HG02763 (cell line): Measurements from ENCODE around the gene FAM151A.

ENCODE experiments used
- ATAC-seq: cut with Tn5 transposase; IDR thresholded peaks from one replicate; pipeline ENCODE4 v1.9.1; 2021; ENCODE audit warnings: mild to moderate bottlenecking, moderate library complexity; ENCODE audit not compliant: unreplicated experiment

The FAM151A gene

GRCh38 chr1:54604572-54605370, 18.6 kb downstream of the FAM151A start:
- no peak for ATAC-seq

DNA sequence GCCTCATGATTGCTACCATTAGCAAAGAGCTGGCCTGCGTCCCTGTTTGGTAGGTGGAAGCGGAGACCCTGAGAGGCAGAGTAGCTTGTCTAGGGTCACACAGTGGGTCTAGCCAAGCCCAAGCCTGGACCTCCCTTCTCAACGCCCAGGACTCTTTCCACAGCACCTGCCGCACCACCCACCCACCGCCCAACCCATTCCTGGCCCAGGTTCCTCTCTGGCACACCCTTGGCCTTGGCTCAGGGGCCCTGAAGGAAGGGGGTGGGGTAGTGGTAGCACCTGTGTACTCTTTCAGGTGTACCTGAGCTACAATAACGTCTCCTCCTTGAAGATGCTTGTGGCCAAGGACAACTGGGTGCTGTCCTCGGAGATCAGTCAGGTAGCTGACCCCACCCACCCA, 19.3 kb downstream of the FAM151A start:
- no peak for ATAC-seq

DNA sequence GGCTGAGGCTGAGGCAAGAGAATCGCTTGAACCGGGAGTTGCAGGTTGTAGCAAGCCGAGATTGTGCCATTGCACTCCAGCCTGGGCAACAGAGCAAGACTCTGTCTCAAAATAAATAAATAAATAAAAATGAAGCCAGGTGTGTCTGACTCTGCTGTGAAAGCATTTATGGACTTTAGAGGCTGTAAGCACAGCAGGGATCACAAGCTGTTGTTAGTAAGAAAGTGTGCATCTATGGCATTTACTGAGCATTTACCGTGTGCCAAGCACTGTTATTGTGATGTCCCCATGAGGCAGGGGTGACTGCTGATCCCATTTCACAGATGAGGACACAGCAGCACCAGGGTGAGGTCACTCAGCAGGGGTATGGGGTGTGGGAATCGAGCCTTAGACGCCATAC, 20.1 kb downstream of the FAM151A start:
- no peak for ATAC-seq

DNA sequence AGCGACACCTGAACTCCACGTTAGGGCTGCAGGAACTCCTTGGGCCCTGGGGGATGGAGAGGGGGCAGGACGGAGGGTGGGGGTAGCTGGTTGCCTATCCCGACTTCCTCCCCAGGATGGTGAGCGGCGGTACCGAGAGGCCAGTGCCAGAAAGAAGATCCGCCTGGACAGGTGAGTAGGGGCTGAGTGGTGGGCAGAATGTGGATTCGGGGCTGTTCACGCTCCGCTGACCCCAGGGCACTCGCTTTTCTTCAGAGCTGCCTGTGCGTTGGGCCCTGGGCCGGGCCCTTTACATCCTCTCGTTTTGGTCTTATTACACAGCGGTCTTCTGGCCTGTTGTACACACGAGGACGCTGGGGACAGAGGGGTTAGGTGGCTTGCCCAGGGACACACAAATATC, 20.8 kb downstream of the FAM151A start:
- no peak for ATAC-seq

- no peak for ATAC-seq
Measured at GRCh38 chr1:54601730-54602129, 21.6 kb downstream of the FAM151A start.

DNA sequence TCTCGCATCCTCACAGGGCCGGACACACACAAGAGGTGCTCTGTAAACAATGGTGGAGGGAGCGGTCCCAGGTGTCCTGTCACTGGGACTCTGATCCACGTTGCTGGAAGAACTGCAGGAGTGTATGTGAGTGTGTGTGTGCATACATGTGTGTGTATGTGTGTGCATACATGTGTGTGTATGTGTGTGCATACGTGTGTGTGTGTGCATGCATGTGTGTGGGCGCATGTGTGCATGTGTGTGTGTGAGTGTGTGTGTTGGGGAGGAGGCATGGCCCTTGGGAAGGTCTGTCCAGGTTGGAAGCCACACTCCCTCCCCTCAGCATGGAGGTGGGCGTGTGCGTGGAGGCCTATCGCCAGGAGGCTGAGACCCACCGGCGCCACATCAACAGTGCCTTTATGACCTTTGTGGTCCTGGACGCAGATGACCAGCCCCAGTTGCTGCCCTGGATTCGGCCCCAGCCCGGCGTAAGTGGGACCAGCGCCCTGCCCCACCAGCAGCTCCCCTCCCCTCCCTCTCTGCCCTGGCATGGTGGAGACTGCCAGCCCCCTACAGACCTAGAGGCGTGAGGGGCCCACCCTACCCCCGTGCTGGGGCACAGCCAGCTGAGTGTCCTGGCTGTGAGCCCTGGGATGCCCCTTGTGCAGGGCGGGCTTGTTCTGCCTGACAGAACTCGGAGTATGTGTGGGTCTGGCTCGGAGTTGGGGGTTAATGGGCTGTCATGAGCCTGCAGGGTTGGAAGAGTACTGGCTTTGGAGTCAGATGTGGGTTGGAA, 22.2 kb downstream of the FAM151A start:
- no peak for ATAC-seq

DNA sequence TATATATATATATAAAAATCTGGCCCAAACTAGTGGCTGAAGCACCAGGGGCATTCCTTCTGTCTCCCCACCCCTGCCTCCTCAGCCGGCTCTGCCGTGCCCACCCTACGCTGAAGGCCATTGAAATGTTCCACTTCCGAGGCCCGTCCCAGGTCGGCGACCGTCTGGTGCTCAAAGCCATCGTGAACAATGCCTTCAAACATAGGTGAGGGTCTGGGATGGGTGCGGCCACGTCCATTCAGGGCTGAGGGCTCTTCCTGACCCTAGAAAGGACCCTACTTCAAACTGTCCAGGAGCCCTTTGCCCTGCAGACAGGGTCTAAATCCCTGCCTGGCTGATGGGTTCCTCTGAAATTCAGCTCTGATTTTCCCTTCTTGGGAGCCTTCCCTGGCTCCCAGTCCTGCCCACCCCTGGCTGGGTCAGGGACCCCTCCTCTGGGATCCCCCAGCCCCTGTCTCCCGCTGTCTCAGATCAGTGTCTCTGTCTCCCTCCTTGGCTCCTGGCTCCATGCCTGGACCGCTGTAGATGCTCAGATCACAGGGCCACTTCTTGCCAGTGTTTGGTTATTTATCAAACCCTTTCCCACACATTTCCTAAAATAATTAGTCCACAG, 24.0 kb downstream of the FAM151A start:
- ATAC-seq, result no peak

GRCh38 chr1:54597455-54598030, 25.8 kb downstream of the FAM151A start:
- ATAC-seq, result no peak

GRCh38 chr1:54596756-54597155, 26.6 kb downstream of the FAM151A start:
- ATAC-seq, result no peak

DNA sequence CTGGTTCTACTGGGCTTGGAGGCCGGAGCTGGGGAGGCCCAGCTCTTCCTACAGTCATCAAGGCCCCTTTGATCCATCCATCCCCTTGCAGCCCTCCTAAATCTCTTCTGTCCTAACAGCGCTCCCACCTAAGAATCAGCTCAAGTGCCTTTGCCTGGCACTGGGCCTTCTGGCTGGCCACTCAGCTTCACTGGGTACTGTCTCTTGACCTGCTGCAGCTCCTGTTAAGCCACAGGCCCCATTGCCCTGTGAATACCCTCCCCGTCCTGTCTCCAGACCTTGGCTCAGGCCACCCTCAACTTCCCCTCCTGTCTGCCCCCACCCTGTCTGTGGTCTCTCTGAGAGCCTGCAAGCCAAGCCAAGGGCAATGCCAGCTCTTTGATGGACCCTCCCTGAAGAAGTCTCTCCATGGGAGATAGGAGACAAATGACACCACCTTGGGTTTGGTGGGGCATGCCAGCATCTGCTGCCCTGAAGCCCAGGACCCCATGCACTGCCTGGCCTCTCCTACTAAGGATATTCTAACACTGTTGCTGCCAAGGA, 27.3 kb downstream of the FAM151A start:
- ATAC-seq, result no peak

GRCh38 chr1:54594463-54594862, 28.9 kb downstream of the FAM151A start:
- no peak for ATAC-seq

DNA sequence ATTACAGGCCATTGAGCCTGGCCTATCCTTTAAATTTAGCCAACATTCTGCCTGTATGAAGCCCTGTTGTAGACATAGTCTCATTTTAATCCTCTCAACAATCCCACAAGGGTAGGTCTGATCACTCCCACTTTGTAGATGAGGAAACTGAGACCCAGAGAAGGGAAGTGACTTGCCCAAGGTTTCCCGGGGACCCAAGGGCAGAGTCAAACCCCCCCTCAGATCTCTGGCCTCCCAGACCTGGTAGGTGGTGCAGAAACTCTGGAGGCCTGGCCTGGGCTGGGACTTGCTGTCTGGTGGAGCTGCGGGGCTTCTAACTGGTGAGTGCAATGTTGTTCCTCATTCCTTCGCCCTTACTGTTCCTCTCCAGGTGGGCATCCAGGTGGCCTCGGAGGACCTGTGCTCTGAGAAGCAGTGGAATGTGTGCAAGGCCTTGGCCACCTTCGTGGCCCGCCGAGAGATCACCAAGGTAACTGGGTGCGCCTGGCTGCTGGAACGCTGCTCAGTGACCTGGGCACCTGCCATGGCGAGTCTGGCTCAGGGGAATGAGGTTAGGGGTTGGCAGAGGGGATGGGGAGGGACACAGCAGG, 29.7 kb downstream of the FAM151A start:
- ATAC-seq, result no peak

DNA sequence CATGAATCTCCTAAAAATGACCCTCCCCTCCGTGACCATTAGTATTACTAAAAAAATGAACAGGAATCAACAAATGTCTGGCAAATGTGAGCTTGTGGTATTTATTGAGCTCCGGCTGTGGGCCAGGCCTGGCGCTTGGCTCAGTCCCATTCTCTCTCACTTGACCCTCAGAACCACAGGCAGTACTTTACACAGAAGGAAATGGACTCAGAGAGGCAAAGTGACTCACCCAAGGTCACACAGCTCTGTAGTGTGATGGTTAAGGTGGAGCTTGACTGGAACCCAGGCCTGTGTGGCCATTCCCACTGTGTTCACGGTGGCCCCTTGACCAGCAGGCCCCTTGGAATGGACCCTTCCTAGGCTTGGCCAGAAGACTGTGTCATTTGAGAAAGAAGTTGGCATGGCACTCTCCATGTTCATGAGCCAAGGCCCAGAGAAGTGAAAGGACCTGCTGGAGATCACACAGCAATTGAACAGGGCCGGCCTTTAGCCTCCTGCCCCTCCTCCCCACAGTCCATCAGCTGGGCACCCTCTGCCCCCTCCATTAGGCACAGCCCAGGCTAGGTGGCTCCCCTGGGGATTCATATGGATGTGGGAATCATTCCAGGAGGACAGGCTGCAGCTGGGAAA, 32.1 kb downstream of the FAM151A start:
- no peak for ATAC-seq

GRCh38 chr1:54588377-54588776, 34.9 kb downstream of the FAM151A start:
- no peak for ATAC-seq

DNA sequence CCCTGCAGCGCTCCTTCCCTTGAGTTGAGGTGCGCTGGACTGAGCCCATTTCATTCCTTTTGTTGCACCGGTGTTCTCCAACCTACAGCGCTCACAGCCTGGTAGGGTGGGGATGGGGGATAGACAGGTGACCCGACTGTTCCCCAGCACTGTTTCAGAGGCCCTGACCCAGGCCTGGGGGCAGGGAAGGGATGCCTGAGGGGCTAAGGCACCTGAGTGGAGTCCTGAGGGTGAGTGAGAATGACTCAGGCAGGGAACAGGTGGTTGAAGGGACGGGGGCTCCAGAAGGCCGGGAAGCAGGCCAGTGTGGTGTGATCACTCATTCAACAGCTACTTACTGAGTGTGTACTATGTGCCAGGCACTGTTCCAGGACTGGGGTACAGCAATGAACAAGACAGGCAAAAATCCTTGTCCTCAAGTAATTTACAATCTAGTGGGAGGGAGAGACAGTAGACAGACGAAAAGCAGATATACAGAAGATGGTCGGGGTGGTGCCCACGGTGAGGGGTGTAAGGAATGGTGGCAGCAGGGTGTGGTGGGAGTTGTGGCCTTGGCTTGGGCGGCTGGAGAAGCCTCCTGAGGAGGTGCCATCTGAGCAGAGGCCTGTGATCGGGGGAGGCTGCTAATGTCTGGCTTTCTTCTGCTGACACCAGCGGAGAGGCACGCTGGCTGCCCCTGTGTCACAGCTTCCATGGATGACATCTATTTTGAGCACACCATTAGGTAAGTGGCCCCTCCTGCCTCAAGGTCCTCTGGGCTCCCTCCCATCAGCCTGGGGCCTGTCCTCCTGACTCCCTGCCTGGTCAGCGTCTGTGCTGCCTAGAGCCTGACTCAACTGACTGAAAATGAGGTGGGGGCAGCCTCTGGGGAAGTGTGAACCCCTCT, 37.9 kb downstream of the FAM151A start:
- ATAC-seq, result no peak

GRCh38 chr1:54584575-54584974, 38.8 kb downstream of the FAM151A start:
- ATAC-seq, result no peak

DNA sequence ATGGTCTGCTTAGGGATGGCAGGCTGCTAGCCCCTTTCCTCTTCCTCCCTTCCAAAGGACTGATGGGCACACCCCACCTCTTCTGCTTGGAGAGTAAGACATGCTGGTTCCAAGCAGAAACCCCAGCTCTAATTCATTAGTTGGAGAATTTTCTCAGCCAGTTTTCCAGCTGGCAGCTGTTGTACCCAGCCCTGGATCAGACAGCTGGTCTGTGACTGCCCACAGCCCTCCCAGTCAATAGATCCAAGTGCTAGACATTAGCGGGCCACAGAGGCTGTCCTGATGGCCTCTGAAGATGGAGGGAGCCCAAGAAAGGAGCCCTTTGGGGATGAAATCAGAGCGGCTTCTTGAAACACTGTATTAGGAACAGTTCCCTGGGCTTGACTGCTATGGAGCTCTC, 39.5 kb downstream of the FAM151A start:
- ATAC-seq, result no peak

DNA sequence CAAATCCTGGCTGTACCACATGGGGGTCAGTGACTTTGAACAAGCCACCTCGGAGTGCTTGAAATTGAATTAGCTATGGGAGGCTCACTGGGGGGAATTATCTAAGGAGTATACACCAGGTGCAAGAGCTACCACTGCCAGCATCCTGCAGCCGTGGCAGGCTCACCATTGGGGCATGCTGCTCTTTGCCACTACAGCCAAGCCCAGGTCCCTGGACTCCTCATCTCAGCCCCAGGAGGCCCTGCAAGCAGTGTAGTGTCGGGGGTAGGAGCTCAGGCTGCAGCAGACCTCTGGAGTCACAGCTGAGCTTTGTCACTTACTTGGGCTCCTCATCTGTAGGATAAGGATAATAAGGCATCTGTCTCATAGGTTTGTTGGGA, 40.0 kb downstream of the FAM151A start:
- ATAC-seq, result no peak

DNA sequence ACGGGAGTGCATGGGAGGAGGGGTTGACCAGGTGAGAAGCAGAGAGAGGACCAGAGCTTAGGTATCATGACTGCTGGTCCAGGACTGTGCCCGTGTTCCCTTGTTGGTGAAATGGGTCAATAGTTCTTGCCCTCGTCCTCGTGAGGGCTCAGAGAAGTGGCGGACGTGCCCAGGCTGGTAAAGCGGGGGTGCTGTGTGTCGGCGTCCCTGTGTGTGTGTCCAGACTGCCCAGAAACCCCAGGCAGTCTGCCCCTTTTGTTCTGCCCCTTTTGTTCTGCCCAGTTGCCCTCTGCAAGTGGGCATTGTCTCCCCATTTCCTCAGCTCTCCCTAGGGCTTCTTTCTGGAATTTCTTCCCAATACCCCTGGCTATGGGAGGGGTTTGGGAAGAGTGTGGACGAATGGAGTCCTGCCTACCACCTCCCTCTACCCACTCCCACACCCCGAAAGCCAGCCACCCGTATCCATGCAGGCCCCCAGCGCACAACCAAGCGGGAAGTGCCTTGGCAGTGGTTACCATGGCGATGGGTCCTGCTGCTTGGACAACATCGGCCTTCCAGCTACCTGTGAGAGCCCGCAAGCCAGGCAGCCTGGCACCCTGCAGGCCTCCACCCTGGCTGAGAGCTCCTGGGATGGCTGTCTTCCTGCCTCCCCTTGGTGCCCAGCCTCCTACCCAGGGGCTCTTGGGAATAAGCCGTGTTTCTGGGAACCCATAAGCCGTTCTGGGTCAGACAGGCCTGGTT, 40.6 kb downstream of the FAM151A start:
- no peak for ATAC-seq
